HG03175 (cell line): ENCODE results near the gene FAAP100.

Experiments
- ATAC-seq: cut with Tn5 transposase; IDR thresholded peaks from one replicate; pipeline ENCODE4 v1.9.1; 2021; ENCODE audit warnings: mild to moderate bottlenecking, moderate library complexity; ENCODE audit not compliant: unreplicated experiment

FAAP100 gene

DNA sequence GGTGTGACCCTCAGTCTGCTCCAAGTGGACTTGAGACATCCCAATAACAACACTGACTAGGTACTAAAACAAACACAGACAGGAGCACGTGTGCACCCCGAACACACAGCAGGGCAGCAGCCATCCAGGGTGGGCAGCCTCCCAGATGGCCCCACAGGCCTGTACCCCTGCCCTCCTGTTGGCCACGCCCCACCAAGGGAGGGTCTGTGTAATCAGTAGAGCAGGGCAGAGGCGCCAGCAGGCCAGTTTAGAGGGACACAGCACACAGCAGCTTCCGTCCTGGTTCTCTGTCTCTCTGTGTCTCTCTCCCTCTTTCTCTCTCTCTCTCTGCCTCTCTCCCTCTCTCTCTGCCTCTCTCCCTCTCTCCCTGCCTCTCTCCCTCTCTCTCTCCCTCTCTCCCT lies 61.0 kb downstream of the FAAP100 start:
- ATAC-seq = no peak

DNA sequence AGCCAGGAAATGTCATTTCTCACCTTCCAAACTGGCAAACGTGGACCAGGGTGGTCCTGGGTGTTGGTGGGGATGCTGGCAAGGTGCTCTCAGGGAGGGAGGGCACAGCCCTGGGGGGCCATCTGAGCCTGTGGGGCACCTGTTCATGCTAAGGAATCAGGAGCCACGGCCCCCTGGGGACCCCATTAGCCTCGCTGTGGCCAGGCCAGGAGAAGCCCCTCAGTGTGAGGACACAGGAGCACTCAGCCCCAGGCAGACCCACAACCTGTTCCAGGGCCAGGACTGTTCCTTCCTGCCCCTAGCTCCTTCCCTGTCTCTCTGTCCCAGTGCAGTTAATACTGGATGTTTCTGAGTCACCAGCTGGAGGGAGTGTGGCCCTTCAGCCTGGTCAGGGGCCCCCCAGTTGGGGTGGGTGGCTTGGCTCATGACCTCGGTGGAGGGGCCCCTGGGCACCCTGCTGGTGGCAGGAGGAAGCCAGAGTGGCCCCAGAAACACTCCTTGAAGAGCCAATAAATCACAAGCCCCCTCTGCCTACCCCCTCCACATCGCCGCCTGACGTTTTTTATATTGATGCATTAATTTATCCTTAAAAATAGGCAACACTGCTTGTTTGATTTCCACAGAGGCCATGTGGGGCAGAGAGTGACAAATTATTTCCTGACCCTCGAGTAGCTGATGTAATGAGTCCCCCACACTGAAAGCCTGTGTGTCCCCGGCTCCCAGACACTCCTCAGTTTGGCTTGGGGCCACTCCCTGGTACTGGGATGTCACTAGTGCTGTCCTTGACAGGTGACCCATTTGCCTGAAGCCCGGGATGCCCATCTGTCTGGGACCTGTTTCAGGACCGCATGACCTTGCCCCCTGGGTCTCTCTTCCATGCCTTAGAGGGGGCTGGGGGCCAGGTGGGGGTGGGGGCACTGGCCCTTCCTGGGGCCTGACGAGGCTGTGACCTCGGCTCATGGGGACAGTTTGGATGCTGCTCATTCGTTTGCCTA lies 61.9 kb downstream of the FAAP100 start:
- no peak for ATAC-seq
